Thyroid gland (tissue), 4 donors: ENCODE results near the gene CHST9.

ENCODE experiments used
- POLR2A ChIP-seq, 2 donors: fragments of 450-650 bp; IDR thresholded peaks; one replicate each; pipeline ENCODE4 v1.6.1; 2017; ENCODE audit warnings: antibody characterized with exemption in 2 of 2, mild to moderate bottlenecking in 2 of 2, moderate library complexity in 1 of 2
- TF ChIP-seq, protein P1 (sequence below), 6 experiments: fragments of 200-600 bp in 3 of 6; fragments of 450-650 bp in 3 of 6; sonication (generic) in 3 of 6; IDR thresholded peaks; one replicate each; pipeline ENCODE4 v1.5.1; 2016 to 2019; ENCODE audit warnings: antibody characterized with exemption in 6 of 6, mild to moderate bottlenecking in 2 of 6, inconsistent platforms in 1 of 6, moderate library complexity in 1 of 6

DNA sequence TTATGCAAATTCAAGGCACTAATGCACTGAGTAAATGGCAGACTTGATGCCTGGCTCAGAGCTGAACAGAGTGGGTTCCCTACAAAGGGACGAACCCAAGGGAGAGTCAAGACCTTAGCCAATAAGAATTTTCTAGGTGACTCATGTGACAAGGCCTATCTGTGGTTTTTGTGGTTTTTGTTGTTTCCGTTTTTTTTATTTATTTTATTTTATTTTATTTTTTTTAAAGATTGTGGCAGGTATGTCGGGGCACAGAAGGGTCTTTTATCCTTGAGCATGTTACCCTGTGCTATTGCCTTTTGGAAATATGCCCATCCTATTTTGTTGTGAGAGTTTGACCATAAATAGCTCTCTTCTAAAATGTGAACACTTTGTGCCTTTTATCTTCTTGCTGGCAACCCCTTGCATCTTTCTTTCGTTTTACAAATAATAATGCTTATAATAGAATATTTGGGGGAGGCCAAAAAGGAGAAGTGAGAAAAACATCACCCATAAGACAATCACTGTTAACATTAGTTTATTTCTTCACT, 206.2 kb downstream of the CHST9 start:
- TF ChIP-seq, protein P1, sequence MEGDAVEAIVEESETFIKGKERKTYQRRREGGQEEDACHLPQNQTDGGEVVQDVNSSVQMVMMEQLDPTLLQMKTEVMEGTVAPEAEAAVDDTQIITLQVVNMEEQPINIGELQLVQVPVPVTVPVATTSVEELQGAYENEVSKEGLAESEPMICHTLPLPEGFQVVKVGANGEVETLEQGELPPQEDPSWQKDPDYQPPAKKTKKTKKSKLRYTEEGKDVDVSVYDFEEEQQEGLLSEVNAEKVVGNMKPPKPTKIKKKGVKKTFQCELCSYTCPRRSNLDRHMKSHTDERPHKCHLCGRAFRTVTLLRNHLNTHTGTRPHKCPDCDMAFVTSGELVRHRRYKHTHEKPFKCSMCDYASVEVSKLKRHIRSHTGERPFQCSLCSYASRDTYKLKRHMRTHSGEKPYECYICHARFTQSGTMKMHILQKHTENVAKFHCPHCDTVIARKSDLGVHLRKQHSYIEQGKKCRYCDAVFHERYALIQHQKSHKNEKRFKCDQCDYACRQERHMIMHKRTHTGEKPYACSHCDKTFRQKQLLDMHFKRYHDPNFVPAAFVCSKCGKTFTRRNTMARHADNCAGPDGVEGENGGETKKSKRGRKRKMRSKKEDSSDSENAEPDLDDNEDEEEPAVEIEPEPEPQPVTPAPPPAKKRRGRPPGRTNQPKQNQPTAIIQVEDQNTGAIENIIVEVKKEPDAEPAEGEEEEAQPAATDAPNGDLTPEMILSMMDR (IDR thresholded peaks at IDR 0.05) = no peak
- no peak for TF ChIP-seq POLR2A (IDR thresholded peaks at IDR 0.05)
